Measurements from ENCODE around the gene SLC37A1.

The SLC37A1 gene

DNA sequence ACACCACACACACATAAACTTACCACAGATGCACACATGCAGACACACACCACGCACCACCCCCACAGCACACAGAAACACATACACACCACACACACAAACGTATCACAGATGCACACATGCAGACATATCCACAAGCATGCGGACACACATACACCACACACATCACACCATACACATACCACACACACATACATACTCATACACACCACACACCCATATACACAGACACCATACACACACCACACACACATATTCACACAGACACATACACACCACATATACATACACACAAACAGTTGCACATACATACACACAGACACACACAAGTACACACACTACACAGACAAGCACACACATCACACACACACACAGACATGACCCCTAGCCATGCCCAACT, 102.3 kb downstream of the SLC37A1 start:
- H3K4me3 Mint-ChIP-seq: no peak overlapping the region
- H3K9me3 Mint-ChIP-seq: peaks cover 6% of the 10 kb centered on the region
- TF ChIP-seq, protein P1, sequence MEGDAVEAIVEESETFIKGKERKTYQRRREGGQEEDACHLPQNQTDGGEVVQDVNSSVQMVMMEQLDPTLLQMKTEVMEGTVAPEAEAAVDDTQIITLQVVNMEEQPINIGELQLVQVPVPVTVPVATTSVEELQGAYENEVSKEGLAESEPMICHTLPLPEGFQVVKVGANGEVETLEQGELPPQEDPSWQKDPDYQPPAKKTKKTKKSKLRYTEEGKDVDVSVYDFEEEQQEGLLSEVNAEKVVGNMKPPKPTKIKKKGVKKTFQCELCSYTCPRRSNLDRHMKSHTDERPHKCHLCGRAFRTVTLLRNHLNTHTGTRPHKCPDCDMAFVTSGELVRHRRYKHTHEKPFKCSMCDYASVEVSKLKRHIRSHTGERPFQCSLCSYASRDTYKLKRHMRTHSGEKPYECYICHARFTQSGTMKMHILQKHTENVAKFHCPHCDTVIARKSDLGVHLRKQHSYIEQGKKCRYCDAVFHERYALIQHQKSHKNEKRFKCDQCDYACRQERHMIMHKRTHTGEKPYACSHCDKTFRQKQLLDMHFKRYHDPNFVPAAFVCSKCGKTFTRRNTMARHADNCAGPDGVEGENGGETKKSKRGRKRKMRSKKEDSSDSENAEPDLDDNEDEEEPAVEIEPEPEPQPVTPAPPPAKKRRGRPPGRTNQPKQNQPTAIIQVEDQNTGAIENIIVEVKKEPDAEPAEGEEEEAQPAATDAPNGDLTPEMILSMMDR (IDR thresholded peaks at IDR 0.05; ENCODE audit: unreplicated experiment in 3 of 3): no peak
- peaks cover 15% of the 10 kb centered on the region for H3K4me1 Mint-ChIP-seq
- H3K27me3 Mint-ChIP-seq (ENCODE audit: low read depth): peaks cover 5% of the 10 kb centered on the region
- no peaks in the 10 kb centered on the region for H3K36me3 Mint-ChIP-seq (ENCODE audit: low read depth)
- H3K27ac Mint-ChIP-seq: no peak overlapping the region

DNA sequence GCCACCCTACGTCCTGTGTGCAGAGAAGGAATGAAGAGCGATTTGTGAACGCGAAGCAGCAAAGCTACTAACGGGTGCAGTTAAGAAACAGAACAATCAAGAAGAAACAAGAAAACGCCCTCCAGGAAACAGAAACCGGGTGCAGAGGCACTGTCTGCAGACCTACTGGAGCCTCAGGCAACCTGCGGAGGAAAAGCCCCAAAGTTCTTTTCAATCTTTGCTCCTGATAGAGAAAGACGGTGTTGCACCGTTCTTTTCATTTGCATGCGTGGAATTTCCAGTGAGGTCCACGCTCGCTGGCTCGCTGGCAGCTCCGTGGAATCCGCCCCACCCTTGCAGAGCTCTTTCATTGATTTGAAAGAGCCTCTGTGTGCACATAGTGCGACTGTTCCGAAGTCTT, 102.8 kb downstream of the SLC37A1 start:
- peaks cover 6% of the 10 kb centered on the region for H3K9me3 Mint-ChIP-seq
- TF ChIP-seq, protein P1 (IDR thresholded peaks at IDR 0.05; ENCODE audit: unreplicated experiment in 3 of 3): no peak
- peaks cover 5% of the 10 kb centered on the region for H3K27me3 Mint-ChIP-seq (ENCODE audit: low read depth)
- H3K36me3 Mint-ChIP-seq (ENCODE audit: low read depth): no peaks in the 10 kb centered on the region
- H3K4me3 Mint-ChIP-seq: no peak overlapping the region
- no peak overlapping the region for H3K27ac Mint-ChIP-seq
- peaks cover 20% of the 10 kb centered on the region for H3K4me1 Mint-ChIP-seq

DNA sequence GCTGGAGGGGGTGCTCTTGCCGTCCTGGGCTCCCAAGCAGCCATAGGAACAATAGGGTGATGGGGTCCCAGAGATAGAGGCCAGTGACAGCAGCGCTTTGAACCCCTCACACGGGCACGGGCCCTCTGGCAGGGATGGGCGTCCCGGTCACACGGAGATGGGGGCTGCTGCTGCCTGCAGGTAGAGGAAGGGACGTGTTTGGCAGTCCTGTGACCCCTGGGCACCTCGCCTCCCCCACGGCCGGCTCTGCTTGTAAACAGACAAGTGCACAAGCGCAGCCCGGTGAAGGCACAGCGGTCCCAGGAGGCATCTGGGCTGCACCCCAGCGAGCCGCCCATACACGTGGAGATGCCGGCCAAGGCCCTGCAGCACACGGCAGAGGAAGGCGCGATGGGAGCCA, 103.3 kb downstream of the SLC37A1 start:
- no peak overlapping the region for H3K4me3 Mint-ChIP-seq
- H3K36me3 Mint-ChIP-seq (ENCODE audit: low read depth): no peaks in the 10 kb centered on the region
- peaks cover 25% of the 10 kb centered on the region for H3K4me1 Mint-ChIP-seq
- no peak overlapping the region for H3K27ac Mint-ChIP-seq
- TF ChIP-seq, protein P1 (IDR thresholded peaks at IDR 0.05; ENCODE audit: unreplicated experiment in 3 of 3): no peak
- H3K27me3 Mint-ChIP-seq (ENCODE audit: low read depth): peaks cover 8% of the 10 kb centered on the region
- peaks cover 6% of the 10 kb centered on the region for H3K9me3 Mint-ChIP-seq

DNA sequence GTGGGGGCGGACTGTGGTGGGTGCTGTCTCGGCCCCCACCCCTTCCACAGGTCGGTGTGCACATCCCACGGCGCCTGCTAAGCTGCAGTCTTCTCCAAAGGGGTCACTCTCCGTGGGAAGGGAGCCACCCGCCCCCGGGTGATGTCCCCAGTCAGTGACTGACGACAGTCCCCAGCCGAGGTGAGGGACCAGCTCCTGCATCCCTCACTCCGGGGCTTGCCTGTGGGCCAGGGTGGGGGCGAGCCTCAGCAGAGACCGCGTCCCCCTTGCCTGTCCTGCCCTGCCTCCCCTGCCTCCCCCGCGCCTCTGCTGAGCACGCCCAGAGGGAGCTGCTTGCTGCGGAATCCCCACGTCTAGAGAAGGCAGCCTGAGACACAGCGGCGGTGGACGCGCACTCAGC, 103.8 kb downstream of the SLC37A1 start:
- TF ChIP-seq, protein P1 (IDR thresholded peaks at IDR 0.05; ENCODE audit: unreplicated experiment in 3 of 3): no peak
- H3K4me1 Mint-ChIP-seq: peaks cover 31% of the 10 kb centered on the region
- no peak overlapping the region for H3K4me3 Mint-ChIP-seq
- H3K36me3 Mint-ChIP-seq (ENCODE audit: low read depth): no peaks in the 10 kb centered on the region
- H3K9me3 Mint-ChIP-seq: peaks cover 4% of the 10 kb centered on the region
- H3K27me3 Mint-ChIP-seq (ENCODE audit: low read depth): peaks cover 12% of the 10 kb centered on the region
- peak overlapping the region in 1 of 3 experiments; percentile 86 for H3K27ac Mint-ChIP-seq

DNA sequence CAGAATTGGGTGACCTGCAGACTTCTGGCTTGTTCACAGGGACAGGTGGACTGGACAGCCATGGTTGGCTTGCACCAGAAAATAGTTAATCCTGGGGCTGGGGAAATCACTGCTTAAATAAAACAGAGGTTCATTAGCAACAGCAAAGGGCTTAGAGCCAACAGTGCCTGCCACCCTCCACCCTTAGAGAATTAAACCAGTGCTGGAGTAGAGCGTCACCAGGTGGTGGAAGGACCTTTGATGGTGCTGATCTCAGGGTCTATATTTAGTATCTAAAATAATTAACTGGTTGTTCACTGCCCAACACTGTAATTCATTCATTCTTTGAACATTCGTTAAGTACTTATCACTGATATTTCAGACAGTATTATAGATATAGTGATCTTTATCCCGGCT, 105.1 kb downstream of the SLC37A1 start:
- Mint-ChIP-seq H3K9me3 (no peaks in the 10 kb centered on the region), H3K27ac (peak overlapping the region; percentile 64 to 86 (median 69)), H3K4me1 (peaks cover 36% of the 10 kb centered on the region), H3K36me3 (ENCODE audit: low read depth) (no peaks in the 10 kb centered on the region), H3K27me3 (ENCODE audit: low read depth) (peaks cover 14% of the 10 kb centered on the region), H3K4me3 (no peak overlapping the region)
- TF ChIP-seq, protein P1 (IDR thresholded peaks at IDR 0.05; ENCODE audit: unreplicated experiment in 3 of 3): no peak

DNA sequence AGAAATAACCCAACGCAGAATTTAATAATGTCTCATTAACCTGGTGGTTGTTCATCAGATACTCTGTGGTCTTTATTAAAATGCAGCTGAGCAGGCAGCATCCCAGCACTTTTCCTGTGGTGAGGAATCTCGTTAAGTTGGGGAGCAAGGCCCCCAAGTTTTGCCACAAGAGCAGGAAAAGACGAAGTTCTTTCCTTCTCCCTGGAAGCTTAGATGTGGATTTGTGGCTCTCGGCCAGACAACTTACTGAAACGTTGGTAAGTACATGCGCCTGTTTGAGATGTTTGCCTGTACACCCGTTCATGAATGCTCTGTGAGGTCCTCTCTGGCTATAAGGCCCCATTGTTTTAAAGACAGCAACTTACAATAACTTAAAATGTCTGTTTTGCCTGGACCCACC, 105.5 kb downstream of the SLC37A1 start:
- Mint-ChIP-seq H3K27ac (peak overlapping the region; percentile 64 to 86 (median 69)), H3K27me3 (ENCODE audit: low read depth) (peaks cover 14% of the 10 kb centered on the region), H3K9me3 (no peaks in the 10 kb centered on the region), H3K4me3 (no peak overlapping the region), H3K36me3 (ENCODE audit: low read depth) (no peaks in the 10 kb centered on the region), H3K4me1 (peaks cover 40% of the 10 kb centered on the region)
- TF ChIP-seq, protein P1 (IDR thresholded peaks at IDR 0.05; ENCODE audit: unreplicated experiment in 3 of 3): no peak
